Esophagus muscularis mucosa (tissue), 4 donors: ENCODE results near the gene CFAP57. TPM values are rescaled to one million over a fixed set of nuclear protein-coding genes. Genes with fewer than 3 reads are reported as not detected.
A peak's percentile ranks its signal among the peaks of the same experiment; 100 is the strongest.

Source experiments
- DNase-seq: peaks from one replicate; pipeline ENCODE4 v3.0.0-alpha.2; 2017; ENCODE audit errors: extremely low spot score
- H3K27ac ChIP-seq, 4 donors: fragments of 200-600 bp; sonication (generic); replicated peaks in 1 of 4; 1 replicate in 3 of 4; 2 replicates in 1 of 4; pipeline ENCODE4 v1.5.1; 2016 to 2019; ENCODE audit warnings: mild to moderate bottlenecking in 1 of 4
- H3K27me3 ChIP-seq, 4 donors: fragments of 200-600 bp; sonication (generic); one replicate each; pipeline versions ENCODE4 v1.5.1 to v1.6.0; 2016 to 2019
- H3K36me3 ChIP-seq, 4 donors: fragments of 200-600 bp; sonication (generic); one replicate each; pipeline ENCODE4 v1.5.1; 2016 to 2019
- H3K4me1 ChIP-seq, 4 donors: fragments of 200-600 bp; sonication (generic); one replicate each; pipeline ENCODE4 v1.5.1; 2016 to 2019
- H3K4me3 ChIP-seq, 4 donors: fragments of 200-600 bp; sonication (generic); 1 replicate in 2 of 4; 2 replicates in 2 of 4; pipeline ENCODE4 v1.5.1; 2016 to 2019; ENCODE audit warnings: mild to moderate bottlenecking in 4 of 4, moderate library complexity in 1 of 4
- H3K9me3 ChIP-seq, 4 donors: fragments of 200-600 bp; sonication (generic); 1 replicate in 3 of 4; 2 replicates in 1 of 4; pipeline ENCODE4 v1.5.1; 2016 to 2019
- CTCF ChIP-seq, 3 experiments: fragments of 200-600 bp in 2 of 3; fragments of 450-650 bp in 1 of 3; sonication (generic) in 2 of 3; IDR thresholded peaks; one replicate each; pipeline ENCODE4 v1.5.1; 2017 to 2019; ENCODE audit warnings: antibody characterized with exemption in 3 of 3, mild to moderate bottlenecking in 2 of 3, moderate library complexity in 1 of 3
- EP300 ChIP-seq: sonication (generic); formaldehyde crosslinking; IDR thresholded peaks from one replicate; pipeline ENCODE4 v1.6.1; 2017; ENCODE audit warnings: antibody characterized with exemption
- POLR2A ChIP-seq: fragments of 450-650 bp; IDR thresholded peaks from one replicate; pipeline ENCODE4 v1.6.1; 2017; ENCODE audit warnings: antibody characterized with exemption, moderate library complexity, mild to moderate bottlenecking, low read depth
- POLR2AphosphoS5 ChIP-seq, 2 donors: sonication (generic); formaldehyde crosslinking; IDR thresholded peaks; one replicate each; pipeline ENCODE4 v1.6.1; 2017; ENCODE audit warnings: antibody characterized with exemption in 2 of 2
- WGBS: methylation state at CpG from one replicate; pipeline ENCODE4 v1.1.5; 2018; 5-methylcytosine and 5-hydroxymethylcytosine counted together
- intact Hi-C: fragments of 100-400 bp; cut with DNase I; formaldehyde crosslinking; loops from one replicate; pipeline ENCODE4 v1.15.1; 2023
- total RNA-seq, 4 donors: library from RNA; depleted of rRNA; stranded (reverse); fragments of >200 nt; gene quantifications; one replicate each; pipeline versions ENCODE4 v1.1.0 to v1.2.1, GENCODE V29; 2016

CFAP57 gene
- total RNA-seq, 4 donors from 2014 or later = not detected

GRCh38 chr1:43292216-43292615, 120.1 kb downstream of the CFAP57 start:
- H3K4me3 ChIP-seq = no peak overlapping the region
- no peaks in the 10 kb centered on the region for H3K9me3 ChIP-seq
- no peak for DNase-seq
- no peaks in the 10 kb centered on the region for H3K36me3 ChIP-seq
- H3K27ac ChIP-seq = no peak overlapping the region
- peaks cover 35 to 40% (median 38%) of the 10 kb centered on the region in 4 donors for H3K4me1 ChIP-seq
- TF ChIP-seq CTCF (IDR thresholded peaks at IDR 0.05) = no peak
- TF ChIP-seq POLR2AphosphoS5 (IDR thresholded peaks at IDR 0.05) = no peak
- TF ChIP-seq POLR2A = no peak
- no peak for TF ChIP-seq EP300
- WGBS = 86% methylated on average over 7 of the region's 7 CpGs
- intact Hi-C loops = loop anchor here (5.0 kb wide), 1 partner anchor 55 kb away; no protein-coding TSS in a partner anchor
- H3K27me3 ChIP-seq = no peaks in the 10 kb centered on the region

GRCh38 chr1:43292679-43293078, 120.5 kb downstream of the CFAP57 start:
- H3K9me3 ChIP-seq = no peaks in the 10 kb centered on the region
- H3K27ac ChIP-seq = peak overlapping the region in 2 of 4 donors; percentile 76 to 84
- no peak overlapping the region for H3K4me3 ChIP-seq
- intact Hi-C loops = loop anchor here (5.0 kb wide), 1 partner anchor 55 kb away; no protein-coding TSS in a partner anchor
- TF ChIP-seq POLR2A (no peak), EP300 (no peak), CTCF (IDR thresholded peaks at IDR 0.05) (no peak), POLR2AphosphoS5 (IDR thresholded peaks at IDR 0.05) (no peak)
- no peaks in the 10 kb centered on the region for H3K36me3 ChIP-seq
- no peaks in the 10 kb centered on the region for H3K27me3 ChIP-seq
- DNase-seq = no peak
- H3K4me1 ChIP-seq = peaks cover 36 to 42% (median 38%) of the 10 kb centered on the region in 4 donors
- 85% methylated on average over 5 of the region's 5 CpGs for WGBS

- WGBS = 100% methylated on average over 1 of the region's 2 CpGs
- TF ChIP-seq CTCF (IDR thresholded peaks at IDR 0.05) = no peak
- H3K4me1 ChIP-seq = peaks cover 38 to 42% (median 40%) of the 10 kb centered on the region in 4 donors
- H3K4me3 ChIP-seq = no peak overlapping the region
- H3K27ac ChIP-seq = peak overlapping the region in 2 of 4 donors; percentile 76 to 84
- no peaks in the 10 kb centered on the region for H3K27me3 ChIP-seq
- DNase-seq = no peak
- intact Hi-C loops = loop anchor here (5.0 kb wide), 1 partner anchor 54 kb away; no protein-coding TSS in a partner anchor
- no peaks in the 10 kb centered on the region for H3K9me3 ChIP-seq
- H3K36me3 ChIP-seq = no peaks in the 10 kb centered on the region
Measured at GRCh38 chr1:43293176-43293575, 121.0 kb downstream of the CFAP57 start.

DNA sequence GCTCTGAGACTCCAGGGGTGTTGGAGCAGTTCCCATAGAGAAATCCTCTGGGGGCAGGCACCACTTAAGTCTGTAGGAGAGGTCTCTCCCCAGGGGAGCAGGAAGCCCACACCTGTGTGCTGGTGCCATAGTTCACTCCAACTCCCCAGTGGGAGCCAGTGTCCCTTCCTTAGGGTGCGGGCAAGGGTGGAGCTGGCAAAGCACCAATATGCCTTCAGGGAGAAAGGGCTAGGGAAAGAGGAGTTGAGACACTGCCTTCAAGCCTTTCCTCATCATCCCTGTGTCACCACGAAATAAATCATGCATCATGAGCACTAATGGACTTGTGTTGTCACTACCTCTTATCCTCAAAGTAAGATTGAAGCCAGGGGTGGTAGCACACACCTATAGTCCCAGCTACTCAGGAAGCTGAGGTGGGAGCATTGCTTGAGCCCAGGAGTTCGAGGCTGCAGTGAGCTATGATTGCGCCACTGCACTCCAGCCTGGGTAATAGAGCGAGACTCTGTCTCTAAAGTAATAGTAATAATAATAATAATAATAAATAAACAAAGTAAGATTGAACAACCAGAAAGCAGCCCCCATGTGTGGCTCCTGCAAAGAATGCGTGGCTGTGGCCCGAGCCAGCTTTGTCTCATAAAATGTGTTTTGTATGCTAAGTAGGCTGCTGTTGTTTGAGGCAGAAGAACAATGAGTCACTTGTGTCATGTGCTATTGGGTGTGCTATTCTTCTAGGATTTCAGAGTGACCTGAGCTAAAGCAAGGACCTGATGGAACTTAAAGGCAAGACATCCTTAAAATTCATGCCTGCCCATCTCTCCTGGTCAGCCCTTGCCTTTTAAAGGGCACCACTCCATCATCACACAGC, 122.0 kb downstream of the CFAP57 start:
- intact Hi-C loops = loop anchor here (5.0 kb wide), 1 partner anchor 53 kb away; no protein-coding TSS in a partner anchor
- DNase-seq = no peak
- WGBS = 75% methylated on average over 7 of the region's 7 CpGs
- TF ChIP-seq EP300 (no peak), POLR2AphosphoS5 (IDR thresholded peaks at IDR 0.05) (peak; percentile 18 to 68)
- Histone ChIP-seq H3K4me1 (peaks cover 38 to 45% (median 43%) of the 10 kb centered on the region in 4 donors), H3K27ac (peak overlapping the region; percentile 69 to 84 (median 79)), H3K4me3 (no peak overlapping the region), H3K36me3 (no peaks in the 10 kb centered on the region), H3K27me3 (no peaks in the 10 kb centered on the region), H3K9me3 (no peaks in the 10 kb centered on the region)

GRCh38 chr1:43294761-43295160, 122.6 kb downstream of the CFAP57 start:
- 87% methylated on average over 8 of the region's 8 CpGs for WGBS
- Histone ChIP-seq H3K27ac (peak overlapping the region; percentile 69 to 84 (median 79)), H3K27me3 (no peaks in the 10 kb centered on the region), H3K36me3 (no peaks in the 10 kb centered on the region), H3K4me3 (no peak overlapping the region), H3K9me3 (no peaks in the 10 kb centered on the region), H3K4me1 (peaks cover 40 to 52% (median 49%) of the 10 kb centered on the region in 4 donors)
- no peak for DNase-seq
- TF ChIP-seq CTCF (IDR thresholded peaks at IDR 0.05) (no peak), EP300 (no peak), POLR2A (no peak), POLR2AphosphoS5 (IDR thresholded peaks at IDR 0.05) (no peak)
- intact Hi-C loops = loop anchor here (5.0 kb wide), 1 partner anchor 53 kb away; no protein-coding TSS in a partner anchor
